Measurements from ENCODE around the gene PRTFDC1.

GRCh38 chr10:24959382-24959730, 7.0 kb upstream of the PRTFDC1 start:
- no peak for TF ChIP-seq CTCF (IDR thresholded peaks at IDR 0.05 in 8 of 11, conservative IDR thresholded peaks at IDR 0.05 in 3 of 11)
- no peak for TF ChIP-seq POLR2AphosphoS5 (IDR thresholded peaks at IDR 0.05)
